GM20000 (cell line): ENCODE measurements around the gene CLTCL1.

Experiments used
- DNase-seq: peaks from one replicate; pipeline ENCODE4 v3.0.0; 2012; ENCODE audit warnings: low spot score
- CTCF ChIP-seq: IDR thresholded peaks from 2 replicates; pipeline ENCODE4 v1.5.1; 2012; ENCODE audit warnings: mild to moderate bottlenecking, control low read depth; ENCODE audit errors: extremely low read depth, missing control alignments

The CLTCL1 gene

GRCh38 chr22:19132153-19132552 lies 159.4 kb downstream of the CLTCL1 start:
- TF ChIP-seq CTCF, result no peak
- DNase-seq, result no peak

- no peak for DNase-seq
- no peak for TF ChIP-seq CTCF
These were observed 159.9 kb downstream of the CLTCL1 start for GRCh38 chr22:19131685-19132015.

GRCh38 chr22:19130959-19131684 lies 160.4 kb downstream of the CLTCL1 start, which contains the start of gene TSSK2:
Gene TSSK2 (plus strand): TSS chr22:19131308. CDS start chr22:19131400, 92 bp downstream.
- DNase-seq, result no peak
- TF ChIP-seq CTCF, result no peak

GRCh38 chr22:19129871-19130270 lies 161.6 kb downstream of the CLTCL1 start:
- no peak for TF ChIP-seq CTCF
- no peak for DNase-seq
